GM12874 (cell line): Measurements from ENCODE around the gene GTSE1.

Experiments used
- TF ChIP-seq, protein P1 (sequence below): IDR thresholded peaks from 2 replicates; pipeline ENCODE4 v1.5.1; 2011; ENCODE audit warnings: low read depth, mild to moderate bottlenecking, control low read depth, low read length, moderate library complexity; ENCODE audit not compliant: insufficient read depth

GTSE1 gene

DNA sequence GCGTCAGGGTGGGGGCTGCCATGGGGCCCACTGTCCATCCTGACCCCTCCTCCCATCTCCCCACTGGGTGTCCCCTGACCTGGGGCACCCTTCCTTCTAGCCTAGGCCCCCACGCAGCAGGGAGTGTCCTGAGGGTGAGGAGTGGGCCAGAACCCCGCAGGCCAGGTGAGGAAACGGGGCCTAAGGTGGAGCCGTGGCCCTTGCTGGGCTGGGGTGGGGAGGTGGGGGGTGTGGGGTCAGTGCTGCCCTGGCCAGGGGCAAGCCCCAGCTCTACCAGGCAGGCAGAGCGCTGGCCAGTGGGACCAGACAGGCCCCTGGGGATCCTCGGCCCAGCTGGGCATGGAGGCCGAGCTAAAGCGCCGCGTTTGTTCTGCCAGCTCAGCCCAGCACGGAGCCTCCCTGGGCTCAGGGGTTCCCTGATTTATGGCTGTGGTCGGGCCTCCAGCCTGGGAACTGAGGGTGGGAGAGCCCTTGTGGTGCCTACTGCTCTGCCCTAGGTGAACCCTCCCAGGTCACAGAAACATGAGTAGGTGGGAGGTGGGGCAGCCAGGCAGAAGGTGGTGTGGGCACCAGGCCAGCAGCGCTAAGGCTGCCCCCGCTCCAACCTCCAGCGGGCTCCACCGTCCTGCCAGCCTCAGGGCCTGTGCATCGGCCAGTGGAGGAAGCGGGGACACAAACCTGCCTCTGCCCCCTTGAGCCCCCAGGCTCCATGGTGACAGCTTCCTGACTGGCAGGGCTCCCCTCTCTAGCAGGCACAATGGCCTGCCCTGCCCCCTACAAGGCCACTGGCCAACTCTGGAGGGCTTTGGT, 61.2 kb downstream of the GTSE1 start:
- TF ChIP-seq, protein P1, sequence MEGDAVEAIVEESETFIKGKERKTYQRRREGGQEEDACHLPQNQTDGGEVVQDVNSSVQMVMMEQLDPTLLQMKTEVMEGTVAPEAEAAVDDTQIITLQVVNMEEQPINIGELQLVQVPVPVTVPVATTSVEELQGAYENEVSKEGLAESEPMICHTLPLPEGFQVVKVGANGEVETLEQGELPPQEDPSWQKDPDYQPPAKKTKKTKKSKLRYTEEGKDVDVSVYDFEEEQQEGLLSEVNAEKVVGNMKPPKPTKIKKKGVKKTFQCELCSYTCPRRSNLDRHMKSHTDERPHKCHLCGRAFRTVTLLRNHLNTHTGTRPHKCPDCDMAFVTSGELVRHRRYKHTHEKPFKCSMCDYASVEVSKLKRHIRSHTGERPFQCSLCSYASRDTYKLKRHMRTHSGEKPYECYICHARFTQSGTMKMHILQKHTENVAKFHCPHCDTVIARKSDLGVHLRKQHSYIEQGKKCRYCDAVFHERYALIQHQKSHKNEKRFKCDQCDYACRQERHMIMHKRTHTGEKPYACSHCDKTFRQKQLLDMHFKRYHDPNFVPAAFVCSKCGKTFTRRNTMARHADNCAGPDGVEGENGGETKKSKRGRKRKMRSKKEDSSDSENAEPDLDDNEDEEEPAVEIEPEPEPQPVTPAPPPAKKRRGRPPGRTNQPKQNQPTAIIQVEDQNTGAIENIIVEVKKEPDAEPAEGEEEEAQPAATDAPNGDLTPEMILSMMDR = no peak

DNA sequence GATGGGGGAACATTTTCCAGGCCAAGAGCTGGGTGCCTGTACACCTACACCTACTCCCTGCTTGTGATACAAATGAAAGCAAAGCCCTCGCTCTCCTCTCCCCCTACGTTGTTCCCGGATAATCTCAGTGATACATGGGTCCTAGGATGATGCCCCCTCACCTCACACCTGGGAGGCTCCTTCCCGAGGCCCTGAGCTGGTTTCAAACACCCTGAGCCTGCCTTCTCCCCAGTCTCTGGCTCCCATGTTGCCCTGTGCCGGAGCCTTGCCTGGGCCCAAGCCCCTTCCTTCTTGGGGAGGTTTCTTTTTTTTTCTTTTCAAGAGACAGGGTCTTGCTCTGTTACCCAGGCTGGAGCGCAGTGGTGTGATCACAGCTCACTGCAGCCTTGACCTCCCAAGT, 62.1 kb downstream of the GTSE1 start:
- TF ChIP-seq, protein P1 = no peak

GRCh38 chr22:46359362-46359761, 62.7 kb downstream of the GTSE1 start:
- TF ChIP-seq, protein P1 = no peak

- TF ChIP-seq, protein P1 = no peak
These were observed 63.4 kb downstream of the GTSE1 start for GRCh38 chr22:46360097-46360496.

DNA sequence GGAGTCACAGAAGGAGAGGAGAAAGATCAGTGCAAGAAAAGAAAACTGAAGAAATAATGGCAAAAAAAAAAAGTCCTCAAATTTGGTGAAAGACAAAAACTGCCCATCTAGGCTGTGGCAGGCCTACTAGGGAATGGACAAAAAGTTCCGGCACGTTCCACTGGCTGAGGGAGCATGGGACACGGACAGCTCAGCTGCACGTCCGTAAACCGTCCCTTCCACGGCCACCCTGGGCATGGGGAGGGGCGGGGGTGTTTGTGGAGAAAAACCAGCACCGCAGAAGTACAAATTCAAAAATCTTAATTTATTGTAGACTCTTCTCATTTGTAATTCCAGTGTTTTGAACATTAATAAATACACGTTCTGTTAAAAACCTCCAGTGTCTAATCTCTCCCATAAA, 64.2 kb downstream of the GTSE1 start:
- TF ChIP-seq, protein P1 = no peak

GRCh38 chr22:46361826-46362202, 65.1 kb downstream of the GTSE1 start:
- TF ChIP-seq, protein P1 = no peak

GRCh38 chr22:46362203-46362933, 65.7 kb downstream of the GTSE1 start:
- TF ChIP-seq, protein P1 = no peak
